Neural cell (in vitro differentiated cells): Measurements from ENCODE around the gene PLD4. TPM values are rescaled to one million over a fixed set of nuclear protein-coding genes. Genes with fewer than 3 reads are reported as not detected.

Source experiments
- H2AFZ ChIP-seq: fragments of 200-600, 300-800 bp; sonication (generic), shearing (Covaris generic); 2 replicates; pipeline ENCODE4 v1.6.0; 2014; ENCODE audit warnings: low read depth, mild to moderate bottlenecking, antibody characterized with exemption, low read length, moderate library complexity
- H3F3A ChIP-seq: fragments of 200-600 bp; shearing (Covaris generic); 2 replicates; pipeline ENCODE4 v1.6.1; 2016; ENCODE audit warnings: mild to moderate bottlenecking, moderate library complexity, mixed read lengths, antibody characterized with exemption, low read length; ENCODE audit not compliant: insufficient read depth, poor library complexity, severe bottlenecking
- H3K27ac ChIP-seq: fragments of 200-600, 300-800 bp; sonication (generic), shearing (Covaris generic); 2 replicates; pipeline ENCODE4 v1.5.1; 2014; ENCODE audit warnings: mild to moderate bottlenecking, low read length, moderate library complexity
- H3K27me3 ChIP-seq: fragments of 300-800, 200-600 bp; sonication (generic), shearing (Covaris generic); 2 replicates; pipeline ENCODE4 v1.6.0; 2014; ENCODE audit warnings: mild to moderate bottlenecking, low read depth, low read length, moderate library complexity; ENCODE audit not compliant: insufficient read depth
- H3K36me3 ChIP-seq: fragments of 300-800, 200-600 bp; sonication (generic), shearing (Covaris generic); 2 replicates; pipeline ENCODE4 v1.5.1; 2014; ENCODE audit warnings: mild to moderate bottlenecking, antibody characterized with exemption, low read length, moderate library complexity; ENCODE audit not compliant: insufficient read depth
- H3K4me2 ChIP-seq: fragments of 300-800, 200-600 bp; sonication (generic), shearing (Covaris generic); 2 replicates; pipeline ENCODE4 v1.6.0; 2014; ENCODE audit warnings: mild to moderate bottlenecking, low read length
- H3K4me3 ChIP-seq: fragments of 300-800, 200-600 bp; sonication (generic), shearing (Covaris generic); 2 replicates; pipeline ENCODE4 v1.5.1; 2014; ENCODE audit warnings: mild to moderate bottlenecking, low read length, moderate library complexity
- H3K79me2 ChIP-seq: fragments of 200-600 bp; shearing (Covaris generic); replicated peaks from 2 replicates; pipeline ENCODE4 v1.6.0; 2014; ENCODE audit warnings: mild to moderate bottlenecking, low read length, moderate library complexity; ENCODE audit not compliant: insufficient read depth
- H3K9ac ChIP-seq: fragments of 300-800, 200-600 bp; sonication (generic), shearing (Covaris generic); 2 replicates; pipeline ENCODE4 v1.6.1; 2016; ENCODE audit warnings: mild to moderate bottlenecking, low read length, mixed read lengths
- H3K9me2 ChIP-seq: fragments of 200-600 bp; shearing (Covaris generic); 2 replicates; pipeline ENCODE4 v1.6.1; 2016; ENCODE audit warnings: mild to moderate bottlenecking, low read length, mixed read lengths; ENCODE audit not compliant: insufficient read depth
- H3K9me3 ChIP-seq: fragments of 200-600, 300-800 bp; sonication (generic), shearing (Covaris generic); 2 replicates; pipeline ENCODE4 v1.6.1; 2016; ENCODE audit warnings: mild to moderate bottlenecking, mixed run types, low read length, moderate library complexity, mixed read lengths
- H4K20me1 ChIP-seq: fragments of 200-600 bp; shearing (Covaris generic); 2 replicates; pipeline ENCODE4 v1.6.1; 2016; ENCODE audit warnings: mild to moderate bottlenecking, mixed run types; ENCODE audit not compliant: insufficient read depth
- CTCF ChIP-seq: fragments of 450-650 bp; IDR thresholded peaks from 2 replicates; pipeline ENCODE4 v1.5.1; 2014; ENCODE audit warnings: antibody characterized with exemption, mild to moderate bottlenecking, moderate library complexity; ENCODE audit not compliant: poor library complexity, severe bottlenecking
- EP300 ChIP-seq: fragments of 450-650 bp; conservative IDR thresholded peaks from 2 replicates; pipeline ENCODE4 v1.6.1; 2014; ENCODE audit warnings: antibody characterized with exemption, mild to moderate bottlenecking, moderate library complexity; ENCODE audit not compliant: poor library complexity, severe bottlenecking
- EZH2 ChIP-seq: fragments of 200-600, 300-800 bp; shearing (Covaris generic), sonication (generic); IDR thresholded peaks from 2 replicates; pipeline ENCODE4 v1.6.1; 2014; ENCODE audit warnings: antibody characterized with exemption, low read length, borderline replicate concordance, mild to moderate bottlenecking; ENCODE audit not compliant: insufficient read depth, poor library complexity, severe bottlenecking
- MXI1 ChIP-seq: fragments of 450-650 bp; conservative IDR thresholded peaks from 2 replicates; pipeline ENCODE4 v1.6.1; 2014; ENCODE audit warnings: antibody characterized with exemption, mild to moderate bottlenecking; ENCODE audit not compliant: poor library complexity, severe bottlenecking
- POLR2AphosphoS5 ChIP-seq: IDR thresholded peaks from 2 replicates; pipeline ENCODE4 v1.6.1; 2012
- RAD21 ChIP-seq: fragments of 450-650 bp; conservative IDR thresholded peaks from 2 replicates; pipeline ENCODE4 v1.6.1; 2014; ENCODE audit warnings: antibody characterized with exemption, mild to moderate bottlenecking, moderate library complexity
- SMC3 ChIP-seq: fragments of 450-650 bp; conservative IDR thresholded peaks from 2 replicates; pipeline ENCODE4 v1.6.1; 2014; ENCODE audit warnings: antibody characterized with exemption, mild to moderate bottlenecking, moderate library complexity; ENCODE audit not compliant: poor library complexity
- TAF1 ChIP-seq: IDR thresholded peaks from 2 replicates; pipeline ENCODE4 v1.6.1; 2012; ENCODE audit warnings: low read depth
- polyA plus RNA-seq: library from polyadenylated mRNA; depleted of rRNA; stranded (reverse); fragments of >200 nt; gene quantifications from 2 replicates; pipeline ENCODE4 v1.2.3, GENCODE V29; 2014
- TF ChIP-seq, protein P1 (sequence below): IDR thresholded peaks from 2 replicates; pipeline ENCODE4 v1.6.1; 2012; ENCODE audit warnings: borderline replicate concordance

PLD4 gene
- polyA plus RNA-seq, 1 donor from 2014 or later = not detected

- no peaks in the 10 kb centered on the region for H3K27me3 ChIP-seq
- H3K4me2 ChIP-seq = no peak overlapping the region
- H3K9me3 ChIP-seq = no peaks in the 10 kb centered on the region
- no peaks in the 10 kb centered on the region for H3K9me2 ChIP-seq
- no peaks in the 10 kb centered on the region for H3F3A ChIP-seq
- no peaks in the 10 kb centered on the region for H3K36me3 ChIP-seq
- H3K27ac ChIP-seq = no peak overlapping the region
- no peak for TF ChIP-seq EZH2
- no peak for TF ChIP-seq POLR2AphosphoS5
- no peak for TF ChIP-seq SMC3
- no peak for TF ChIP-seq EP300
- TF ChIP-seq TAF1 = no peak
- TF ChIP-seq RAD21 = no peak
- TF ChIP-seq MXI1 = no peak
- no peak for TF ChIP-seq CTCF
- TF ChIP-seq, protein P1, sequence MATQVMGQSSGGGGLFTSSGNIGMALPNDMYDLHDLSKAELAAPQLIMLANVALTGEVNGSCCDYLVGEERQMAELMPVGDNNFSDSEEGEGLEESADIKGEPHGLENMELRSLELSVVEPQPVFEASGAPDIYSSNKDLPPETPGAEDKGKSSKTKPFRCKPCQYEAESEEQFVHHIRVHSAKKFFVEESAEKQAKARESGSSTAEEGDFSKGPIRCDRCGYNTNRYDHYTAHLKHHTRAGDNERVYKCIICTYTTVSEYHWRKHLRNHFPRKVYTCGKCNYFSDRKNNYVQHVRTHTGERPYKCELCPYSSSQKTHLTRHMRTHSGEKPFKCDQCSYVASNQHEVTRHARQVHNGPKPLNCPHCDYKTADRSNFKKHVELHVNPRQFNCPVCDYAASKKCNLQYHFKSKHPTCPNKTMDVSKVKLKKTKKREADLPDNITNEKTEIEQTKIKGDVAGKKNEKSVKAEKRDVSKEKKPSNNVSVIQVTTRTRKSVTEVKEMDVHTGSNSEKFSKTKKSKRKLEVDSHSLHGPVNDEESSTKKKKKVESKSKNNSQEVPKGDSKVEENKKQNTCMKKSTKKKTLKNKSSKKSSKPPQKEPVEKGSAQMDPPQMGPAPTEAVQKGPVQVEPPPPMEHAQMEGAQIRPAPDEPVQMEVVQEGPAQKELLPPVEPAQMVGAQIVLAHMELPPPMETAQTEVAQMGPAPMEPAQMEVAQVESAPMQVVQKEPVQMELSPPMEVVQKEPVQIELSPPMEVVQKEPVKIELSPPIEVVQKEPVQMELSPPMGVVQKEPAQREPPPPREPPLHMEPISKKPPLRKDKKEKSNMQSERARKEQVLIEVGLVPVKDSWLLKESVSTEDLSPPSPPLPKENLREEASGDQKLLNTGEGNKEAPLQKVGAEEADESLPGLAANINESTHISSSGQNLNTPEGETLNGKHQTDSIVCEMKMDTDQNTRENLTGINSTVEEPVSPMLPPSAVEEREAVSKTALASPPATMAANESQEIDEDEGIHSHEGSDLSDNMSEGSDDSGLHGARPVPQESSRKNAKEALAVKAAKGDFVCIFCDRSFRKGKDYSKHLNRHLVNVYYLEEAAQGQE = no peak
- H2AFZ ChIP-seq = no peak overlapping the region
- no peak overlapping the region for H3K4me3 ChIP-seq
- H4K20me1 ChIP-seq = no peaks in the 10 kb centered on the region
- no peaks in the 10 kb centered on the region for H3K79me2 ChIP-seq
- H3K9ac ChIP-seq = no peak overlapping the region
Measured at GRCh38 chr14:104956290-104956890, 31.7 kb downstream of the PLD4 start.

- H3K79me2 ChIP-seq = no peaks in the 10 kb centered on the region
Measured at GRCh38 chr14:104957146-104958113, 32.8 kb downstream of the PLD4 start.

More at GRCh38 chr14:104957146-104958113, 32.8 kb downstream of the PLD4 start:
- H3K27ac ChIP-seq = no peak overlapping the region
- H4K20me1 ChIP-seq = no peaks in the 10 kb centered on the region
- H3K9ac ChIP-seq = no peak overlapping the region
- H3K4me3 ChIP-seq = no peak overlapping the region
- TF ChIP-seq RAD21 = no peak
- TF ChIP-seq EP300 = no peak
- TF ChIP-seq TAF1 = no peak
- no peak for TF ChIP-seq CTCF
- no peak for TF ChIP-seq MXI1
- no peak for TF ChIP-seq EZH2
- TF ChIP-seq POLR2AphosphoS5 = no peak
- TF ChIP-seq, protein P1 = no peak
- no peaks in the 10 kb centered on the region for H3K9me2 ChIP-seq
- no peaks in the 10 kb centered on the region for H3K36me3 ChIP-seq
- H3F3A ChIP-seq = no peaks in the 10 kb centered on the region
- no peaks in the 10 kb centered on the region for H3K27me3 ChIP-seq
- no peak overlapping the region for H3K4me2 ChIP-seq
- H3K9me3 ChIP-seq = no peaks in the 10 kb centered on the region
- no peak overlapping the region for H2AFZ ChIP-seq
